ENCODE measurements around the gene ARHGAP42. TPM values are rescaled to one million over a fixed set of nuclear protein-coding genes. Genes with fewer than 3 reads are reported as not detected.

Gene ARHGAP42
- total RNA-seq, 1 experiment from 2014 or later: 39.1 TPM

GRCh38 chr11:100932474-100933100 lies 245.5 kb downstream of the ARHGAP42 start:
- Histone ChIP-seq H4K20me1 (ENCODE audit: control insufficient read depth, insufficient read depth, insufficient read length) (no peaks in the 10 kb centered on the region), H3K79me1 (ENCODE audit: insufficient read depth, low read depth, low read length, poor library complexity, severe bottlenecking) (no peaks in the 10 kb centered on the region), H3K4me1 (ENCODE audit: insufficient read depth, low read length) (no peaks in the 10 kb centered on the region), H3K23ac (ENCODE audit: insufficient read length, low read depth, low read length) (no peak overlapping the region), H4K91ac (ENCODE audit: insufficient read length, low read depth, low read length) (no peak overlapping the region), H3K9ac (ENCODE audit: extremely low read depth, insufficient read length, low read length) (no peak overlapping the region), H3K27me3 (ENCODE audit: insufficient read depth, low read length) (no peaks in the 10 kb centered on the region), H3K56ac (ENCODE audit: insufficient read length, low read depth, low read length) (no peak overlapping the region), H3K4me2 (ENCODE audit: insufficient read depth, insufficient read length, low read length) (no peak overlapping the region), H3K9me3 (ENCODE audit: control insufficient read depth, low read depth, low read length) (no peaks in the 10 kb centered on the region), H2BK15ac (ENCODE audit: low read depth, low read length) (no peak overlapping the region), H3T11ph (ENCODE audit: low read length) (no peak overlapping the region), H4K8ac (replicated peaks; ENCODE audit: insufficient read length, low read depth, low read length) (no peak overlapping the region), H4K5ac (ENCODE audit: insufficient read length, low read depth, low read length) (no peak overlapping the region), H3K4ac (ENCODE audit: low read depth, low read length) (no peak overlapping the region), H2AFZ (ENCODE audit: low read length) (no peak overlapping the region), H3K18ac (ENCODE audit: insufficient read length, low read depth, low read length) (no peak overlapping the region), H3K23me2 (ENCODE audit: insufficient read length, low read depth, low read length, poor library complexity, severe bottlenecking) (no peaks in the 10 kb centered on the region), H2BK120ac (ENCODE audit: low read depth, low read length, poor library complexity, severe bottlenecking) (no peak overlapping the region), H2BK20ac (ENCODE audit: low read depth, low read length, poor library complexity, severe bottlenecking) (no peak overlapping the region), H2BK12ac (ENCODE audit: insufficient read length, low read depth, low read length) (no peak overlapping the region), H2BK5ac (ENCODE audit: insufficient read length, low read length) (no peak overlapping the region), H2AK5ac (ENCODE audit: insufficient read length, low read length) (no peak overlapping the region), H3K14ac (ENCODE audit: insufficient read depth, low read length) (no peak overlapping the region), H3K79me2 (ENCODE audit: insufficient read depth, low read length) (no peaks in the 10 kb centered on the region), H3K27ac (ENCODE audit: insufficient read length, low read depth, low read length) (no peak overlapping the region)
- H3K9me3 Mint-ChIP-seq: no peaks in the 10 kb centered on the region
- no peak overlapping the region for H3K4me3 Mint-ChIP-seq
- no CpG with 5 or more reads among the region's 3 CpGs for WGBS (ENCODE audit: extremely low coverage, insufficient read length, low lambda C conversion rate)
- peak overlapping the region in 1 of 3 experiments; percentile 1; a peak in 1 of 7 replicates for H3K27ac Mint-ChIP-seq
- TF ChIP-seq, protein P1, sequence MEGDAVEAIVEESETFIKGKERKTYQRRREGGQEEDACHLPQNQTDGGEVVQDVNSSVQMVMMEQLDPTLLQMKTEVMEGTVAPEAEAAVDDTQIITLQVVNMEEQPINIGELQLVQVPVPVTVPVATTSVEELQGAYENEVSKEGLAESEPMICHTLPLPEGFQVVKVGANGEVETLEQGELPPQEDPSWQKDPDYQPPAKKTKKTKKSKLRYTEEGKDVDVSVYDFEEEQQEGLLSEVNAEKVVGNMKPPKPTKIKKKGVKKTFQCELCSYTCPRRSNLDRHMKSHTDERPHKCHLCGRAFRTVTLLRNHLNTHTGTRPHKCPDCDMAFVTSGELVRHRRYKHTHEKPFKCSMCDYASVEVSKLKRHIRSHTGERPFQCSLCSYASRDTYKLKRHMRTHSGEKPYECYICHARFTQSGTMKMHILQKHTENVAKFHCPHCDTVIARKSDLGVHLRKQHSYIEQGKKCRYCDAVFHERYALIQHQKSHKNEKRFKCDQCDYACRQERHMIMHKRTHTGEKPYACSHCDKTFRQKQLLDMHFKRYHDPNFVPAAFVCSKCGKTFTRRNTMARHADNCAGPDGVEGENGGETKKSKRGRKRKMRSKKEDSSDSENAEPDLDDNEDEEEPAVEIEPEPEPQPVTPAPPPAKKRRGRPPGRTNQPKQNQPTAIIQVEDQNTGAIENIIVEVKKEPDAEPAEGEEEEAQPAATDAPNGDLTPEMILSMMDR (conservative IDR thresholded peaks at IDR 0.05): peak; percentile 60
- H3K36me3 Mint-ChIP-seq (ENCODE audit: insufficient read depth in 1 of 3, low read depth in 3 of 3): no peaks in the 10 kb centered on the region; a peak in 3 of 7 replicates
- H3K27me3 Mint-ChIP-seq (ENCODE audit: low read depth): no peaks in the 10 kb centered on the region
- H3K4me1 Mint-ChIP-seq: peaks cover 10 to 11% of the 10 kb centered on the region in 2 experiments
- DNase-seq: no peak

Data from H9 (cell line).